K562 (cell line): ENCODE measurements around the gene TMEM116. TPM values are rescaled to one million over a fixed set of nuclear protein-coding genes. Genes with fewer than 3 reads are reported as not detected.

Source experiments
- ATF7 ChIP-seq: fragments of 450-650 bp; IDR thresholded peaks from 2 replicates; pipeline ENCODE4 v1.7.1; 2014; ENCODE audit warnings: mild to moderate bottlenecking, moderate library complexity
- ELF2 ChIP-seq: fragments of 250-450 bp; sonication (Bioruptor Pico); IDR thresholded peaks from 2 replicates; pipeline ENCODE4 v1.5.0; 2021; ENCODE audit warnings: mild to moderate bottlenecking
- IRF9 ChIP-seq: fragments of 450-650 bp; IDR thresholded peaks from 2 replicates; pipeline ENCODE4 v1.6.1; 2016; ENCODE audit warnings: missing biosample characterization, missing genetic modification characterization
- LCOR ChIP-seq: sonication (generic); formaldehyde crosslinking; IDR thresholded peaks from 2 replicates; pipeline ENCODE4 v1.8.0; 2022; ENCODE audit warnings: mild to moderate bottlenecking, missing genetic modification reagents
- MAZ ChIP-seq, 2 experiments: fragments of 450-650 bp in 1 of 2; sonication (generic) in 1 of 2; formaldehyde crosslinking; IDR thresholded peaks in 1 of 2; conservative IDR thresholded peaks in 1 of 2; 2 replicates each; pipeline versions ENCODE4 v1.4.0 to v1.5.0; 2020; ENCODE audit warnings: mild to moderate bottlenecking in 1 of 2, missing genetic modification reagents in 1 of 2
- MGA ChIP-seq: fragments of 450-650 bp; IDR thresholded peaks from 2 replicates; pipeline ENCODE4 v1.6.1; 2016; ENCODE audit warnings: mild to moderate bottlenecking, moderate library complexity
- PML ChIP-seq: IDR thresholded peaks from 2 replicates; pipeline ENCODE4 v1.6.1; 2012; ENCODE audit warnings: low read length, inconsistent platforms
- POLR2H ChIP-seq: IDR thresholded peaks from 2 replicates; pipeline ENCODE4 v1.6.1; 2016; ENCODE audit warnings: missing genetic modification characterization, low read depth, mild to moderate bottlenecking, control low read depth, missing compliant biosample characterization, moderate library complexity
- RAD21 ChIP-seq, 2 experiments: fragments of 250-450 bp in 1 of 2; fragments of 450-650 bp in 1 of 2; sonication (Bioruptor Pico) in 1 of 2; formaldehyde crosslinking in 1 of 2; IDR thresholded peaks in 1 of 2; conservative IDR thresholded peaks in 1 of 2; 2 replicates each; pipeline versions ENCODE4 v1.4.0 to v1.8.0; 2020 to 2022; ENCODE audit warnings: mild to moderate bottlenecking in 2 of 2, moderate library complexity in 1 of 2
- TAF1 ChIP-seq: IDR thresholded peaks from 2 replicates; pipeline ENCODE4 v1.6.1; 2011; ENCODE audit warnings: mild to moderate bottlenecking, low read length, moderate library complexity; ENCODE audit not compliant: insufficient read depth, control insufficient read depth, severe bottlenecking; ENCODE audit errors: extremely low read depth
- USF1 ChIP-seq: sonication (generic); formaldehyde crosslinking; IDR thresholded peaks from 2 replicates; pipeline ENCODE4 v1.9.0; 2022; ENCODE audit warnings: mild to moderate bottlenecking, missing genetic modification reagents
- ZFP30 ChIP-seq: fragments of 250-450 bp; sonication (Bioruptor Pico); IDR thresholded peaks from 2 replicates; pipeline ENCODE4 v1.8.0; 2022; ENCODE audit warnings: moderate library complexity, mild to moderate bottlenecking, inconsistent platforms, borderline replicate concordance
- ZNF165 ChIP-seq: fragments of 250-450 bp; sonication (Bioruptor Pico); IDR thresholded peaks from 2 replicates; pipeline ENCODE4 v1.4.0; 2020; ENCODE audit warnings: borderline replicate concordance
- polyA plus RNA-seq, 8 experiments: library from polyadenylated mRNA; depleted of rRNA in 4 of 8; stranded (reverse) in 5 of 8; unstranded in 3 of 8; fragments of >200 nt; fragmentation: Nextera tagmentation in 2 of 8; fragmentation: Illumina TruSeq in 1 of 8; extraction: Ambion mirVana in 2 of 8; extraction: Trizol in 1 of 8; gene quantifications; 2 replicates each; pipeline versions ENCODE4 v1.2.1 to v1.2.3, GENCODE V29; 2011 to 2014; ENCODE audit warnings: inconsistent platforms in 1 of 8, missing spikeins in 1 of 8
- total RNA-seq, 7 experiments: library from RNA; depleted of rRNA in 6 of 7; stranded (reverse); fragments of >200 nt in 6 of 7; fragmentation: Illumina TruSeq in 2 of 7; extraction: Trizol in 2 of 7; gene quantifications; 2 replicates each; pipeline versions ENCODE4 v1.2.1 to v1.2.3, GENCODE V29; 2011 to 2021; ENCODE audit warnings: low replicate concordance in 1 of 7

The TMEM116 gene
- total and polyA plus RNA-seq, 9 of the 15 experiments (the other 6 are each of a cell fraction or from before 2014, with no cell fraction given) = 5.2 to 78.6 (median 13.9) TPM

- TF ChIP-seq ATF7 = peak; percentile 79
- TF ChIP-seq LCOR (CRISPR knock-in tag) = 0 out of 2 replicates have a peak, but pooled peaks have one; percentile 14
- TF ChIP-seq PML = peak; percentile 35; the same call in 1 of the 2 replicates
- TF ChIP-seq USF1 (CRISPR knock-in tag) = 0 out of 2 replicates have a peak, but pooled peaks have one; percentile 14
- peak; percentile 66; the same call in 1 of the 2 replicates for TF ChIP-seq IRF9
- 0 out of 4 replicates have a peak, but pooled peaks of 1 of the 2 experiments have one; percentile 21 for TF ChIP-seq RAD21 (CRISPR knock-in tag; conservative IDR thresholded peaks at IDR 0.05 in 1 of 2, IDR thresholded peaks at IDR 0.05 in 1 of 2)
- TF ChIP-seq ZFP30 (CRISPR knock-in tag) = no peak
- TF ChIP-seq ZNF165 (CRISPR knock-in tag) = no peak
- peak; percentile 47 for TF ChIP-seq MGA
- peak; percentile 46 for TF ChIP-seq TAF1
- TF ChIP-seq MAZ (CRISPR knock-in tag; conservative IDR thresholded peaks at IDR 0.05 in 1 of 2, IDR thresholded peaks at IDR 0.05 in 1 of 2) = peak in 1 of 2 experiments; percentile 11; a peak in 2 of 4 replicates
- 0 out of 2 replicates have a peak, but pooled peaks have one; percentile 63 for TF ChIP-seq ELF2 (CRISPR knock-in tag)
- TF ChIP-seq POLR2H = peak; percentile 30
Observed at GRCh38 chr12:112013601-112014402, 837 bp upstream of the TMEM116 start (continued).
